Measurements from ENCODE around the gene CPNE4.

Gene CPNE4

DNA sequence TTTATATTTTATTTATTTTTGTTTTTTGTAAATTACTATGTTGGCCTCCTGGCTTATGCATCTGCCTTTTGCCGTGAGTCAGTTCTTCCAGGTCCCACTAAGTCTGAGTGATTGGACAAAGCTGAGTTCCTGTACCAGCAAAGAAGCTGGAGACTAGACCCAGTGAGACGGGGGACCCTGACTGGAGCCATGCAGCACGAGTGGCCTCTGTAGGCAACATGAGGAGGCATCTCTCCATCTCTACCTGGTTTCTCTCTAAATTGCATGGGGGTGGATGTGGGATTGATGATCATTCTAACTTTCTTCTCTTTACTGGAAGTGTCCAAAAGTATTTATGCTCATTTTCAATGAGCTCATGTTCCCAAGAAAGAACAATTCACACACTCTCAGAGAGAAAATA lies 376.7 kb downstream of the CPNE4 start:
- no peak for DNase-seq

DNA sequence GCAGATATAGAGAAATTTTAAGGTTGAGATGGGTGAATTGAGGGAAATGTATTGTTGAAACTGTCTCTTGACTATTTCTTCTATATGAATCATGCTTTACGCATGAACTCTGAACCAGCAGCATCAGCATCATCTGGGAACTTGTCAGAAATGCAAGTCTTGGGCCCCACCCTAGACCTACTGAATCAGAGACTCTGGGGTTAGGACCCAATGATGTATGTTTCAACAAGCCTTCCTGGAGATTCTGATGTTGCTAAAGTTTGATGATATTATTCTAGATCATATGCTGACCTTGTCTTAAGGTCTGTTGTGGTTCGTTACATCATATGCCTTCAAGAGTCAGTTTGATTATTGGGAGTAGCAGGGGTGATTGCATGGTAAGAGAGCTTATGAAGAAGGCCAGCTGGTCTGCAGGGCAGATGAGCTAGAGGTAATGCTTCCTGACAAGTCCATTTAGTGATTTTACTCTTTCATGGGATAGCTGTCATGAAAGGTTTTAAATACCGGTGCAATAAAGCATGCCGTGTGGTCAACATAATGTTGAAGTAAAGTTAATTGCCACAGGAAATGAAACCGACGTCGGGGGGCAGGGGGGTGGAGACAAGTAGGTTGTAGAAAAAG lies 379.6 kb downstream of the CPNE4 start:
- no peak for DNase-seq

DNA sequence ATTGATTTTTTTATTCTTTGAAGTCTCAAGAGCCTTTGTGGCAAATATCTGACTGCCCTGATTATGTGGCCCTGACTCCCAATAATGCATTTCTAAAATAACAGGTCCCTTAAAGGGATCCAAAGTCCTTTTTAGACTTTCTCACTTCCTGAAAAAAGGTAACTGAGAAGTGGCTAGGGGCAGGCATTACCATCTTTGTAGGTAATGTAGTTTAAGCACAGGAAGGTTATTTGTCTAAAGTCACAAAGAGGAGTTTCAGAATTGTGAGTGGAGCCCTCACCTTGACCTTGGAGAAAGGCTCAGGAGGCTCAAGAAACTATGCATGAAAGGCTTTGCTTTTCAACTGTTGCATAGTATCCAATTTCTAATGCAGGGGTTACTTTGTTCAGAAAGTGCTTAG lies 389.2 kb downstream of the CPNE4 start:
- DNase-seq = no peak

DNA sequence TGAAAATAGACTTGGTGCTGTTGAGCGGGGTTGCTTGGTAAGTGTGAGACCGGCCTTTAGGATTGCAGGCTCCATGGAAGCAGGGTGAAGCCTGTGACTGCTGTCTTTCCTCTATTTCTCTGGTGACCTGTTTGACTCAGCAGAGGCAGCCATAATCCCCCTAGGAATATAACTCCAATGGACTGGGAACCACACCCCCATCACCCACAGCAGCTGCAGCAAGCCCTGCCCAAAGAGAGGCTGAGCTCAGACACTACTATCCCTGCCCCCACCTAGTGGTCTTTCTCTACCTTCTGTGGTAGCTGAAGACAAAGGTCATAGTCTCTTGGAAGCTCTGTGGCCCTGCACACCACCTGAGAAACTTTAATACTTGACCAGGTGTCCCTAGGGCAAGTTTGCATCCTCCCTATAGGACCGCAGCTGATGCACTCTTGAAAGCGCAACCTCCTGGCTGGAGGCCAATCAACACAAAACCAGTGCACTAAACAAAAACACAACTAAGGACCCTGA lies 398.5 kb downstream of the CPNE4 start:
- DNase-seq = no peak

DNA sequence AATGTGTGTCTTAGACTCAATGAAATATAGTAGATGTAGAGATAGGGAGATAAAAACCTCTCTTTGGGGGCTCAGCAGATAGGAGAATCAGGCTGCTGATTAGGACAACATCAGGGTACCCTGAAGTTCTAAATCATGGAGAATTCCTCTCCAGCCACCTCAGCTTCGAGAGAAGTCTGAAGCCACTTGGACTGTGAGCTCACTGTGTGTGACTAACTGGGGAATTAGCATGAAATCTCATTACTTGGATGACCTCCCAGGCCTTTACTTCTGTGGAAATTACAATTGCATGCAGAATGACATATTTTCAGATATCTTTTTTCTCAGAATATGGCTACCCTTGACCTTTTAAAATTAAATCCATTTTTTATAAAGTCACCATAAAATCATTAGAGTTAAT lies 404.0 kb downstream of the CPNE4 start:
- no peak for DNase-seq

DNA sequence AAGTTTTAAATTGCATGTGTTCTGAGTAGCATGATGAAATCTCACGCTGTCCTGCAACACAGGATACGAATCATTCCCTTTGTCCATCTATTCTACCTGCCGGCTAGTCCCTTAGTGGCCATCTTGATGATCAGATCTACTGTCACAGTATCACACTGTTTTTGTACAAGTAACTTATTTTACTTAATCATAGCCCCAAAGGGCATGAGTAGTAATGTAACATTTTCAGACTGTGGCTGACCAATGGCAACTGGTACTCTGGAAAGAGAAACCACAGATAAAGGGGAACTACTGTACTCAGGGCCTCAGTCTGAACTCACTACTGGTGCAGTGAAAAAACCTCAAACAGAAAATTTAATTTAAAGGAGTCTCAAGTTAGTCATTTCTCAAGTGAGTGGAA lies 404.7 kb downstream of the CPNE4 start:
- DNase-seq = no peak

DNA sequence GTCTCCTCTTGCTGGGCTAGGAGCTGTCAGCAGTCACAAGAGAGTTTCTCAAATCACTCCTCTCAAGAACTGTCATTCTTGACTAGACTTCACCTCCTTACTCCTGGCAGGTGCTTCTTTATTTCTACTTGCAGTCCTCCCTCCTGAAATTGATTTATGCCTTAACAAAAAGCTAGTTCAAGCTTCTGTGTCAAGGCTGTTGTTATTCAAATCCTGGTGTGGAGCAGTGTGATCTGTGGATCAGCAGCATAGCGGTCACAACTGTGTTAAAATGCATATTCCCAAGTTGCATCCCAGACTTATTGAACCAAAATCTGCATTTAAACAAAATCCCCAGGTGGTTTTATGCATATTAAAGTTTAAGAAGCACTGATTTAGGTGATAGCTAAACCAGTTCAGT lies 411.4 kb downstream of the CPNE4 start:
- no peak for DNase-seq

DNA sequence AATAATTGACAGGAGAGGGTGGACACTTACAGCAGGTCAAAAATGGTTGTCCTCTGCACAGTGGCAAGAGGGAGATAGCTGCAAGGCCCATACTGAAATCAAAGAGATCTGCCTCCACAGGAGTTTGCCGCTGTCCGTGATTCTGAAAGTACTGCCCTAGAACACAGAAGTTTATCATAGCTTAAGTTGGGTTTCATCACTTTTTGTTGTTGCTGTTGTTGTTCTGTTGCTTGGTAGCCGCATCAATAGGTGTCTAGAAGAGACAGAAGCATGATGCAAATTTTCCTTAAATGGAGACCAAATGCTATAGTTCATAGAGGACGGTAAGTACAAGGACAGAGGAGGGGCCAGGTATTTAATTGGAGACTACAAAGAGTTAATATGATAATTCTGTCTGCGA lies 412.1 kb downstream of the CPNE4 start:
- DNase-seq = no peak

DNA sequence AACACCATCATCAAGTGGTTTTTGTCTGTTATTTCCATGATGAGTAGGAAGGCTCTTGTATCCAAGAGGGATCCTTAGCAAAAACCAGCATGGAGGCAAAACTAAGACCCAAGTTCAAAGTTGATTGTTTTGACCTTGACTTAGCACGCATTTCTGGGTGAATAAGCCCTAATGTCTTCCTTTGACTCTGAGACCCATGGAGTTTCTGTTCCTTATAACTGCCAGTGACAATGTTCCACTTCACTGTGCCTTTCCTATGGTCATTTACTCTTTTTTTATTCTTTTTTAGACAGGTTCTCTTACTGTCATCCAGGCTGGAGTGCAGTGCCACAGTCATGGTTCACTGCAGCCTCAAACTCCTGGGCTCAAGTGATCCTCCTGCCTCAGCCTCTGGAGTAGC lies 413.8 kb downstream of the CPNE4 start:
- no peak for DNase-seq

DNA sequence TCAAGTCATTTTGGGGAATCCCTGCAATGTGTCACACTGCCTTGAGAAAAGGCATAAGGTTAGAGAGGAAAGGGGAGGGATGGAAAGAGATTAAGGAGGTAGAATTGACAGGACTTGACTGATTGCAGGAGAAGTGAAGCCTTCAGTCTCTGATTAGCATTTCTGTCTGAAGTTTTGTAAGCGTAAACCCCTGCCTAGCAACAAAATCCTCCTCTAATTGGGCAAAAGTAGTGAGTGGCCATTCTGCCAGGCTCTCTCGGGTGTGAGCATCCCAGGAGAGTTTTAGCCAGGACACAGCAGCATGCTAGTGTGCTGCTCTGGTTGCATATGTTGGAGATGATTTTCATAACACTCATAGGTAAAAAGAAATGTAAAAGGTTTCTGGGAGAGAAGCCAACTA lies 415.0 kb downstream of the CPNE4 start:
- DNase-seq = no peak

DNA sequence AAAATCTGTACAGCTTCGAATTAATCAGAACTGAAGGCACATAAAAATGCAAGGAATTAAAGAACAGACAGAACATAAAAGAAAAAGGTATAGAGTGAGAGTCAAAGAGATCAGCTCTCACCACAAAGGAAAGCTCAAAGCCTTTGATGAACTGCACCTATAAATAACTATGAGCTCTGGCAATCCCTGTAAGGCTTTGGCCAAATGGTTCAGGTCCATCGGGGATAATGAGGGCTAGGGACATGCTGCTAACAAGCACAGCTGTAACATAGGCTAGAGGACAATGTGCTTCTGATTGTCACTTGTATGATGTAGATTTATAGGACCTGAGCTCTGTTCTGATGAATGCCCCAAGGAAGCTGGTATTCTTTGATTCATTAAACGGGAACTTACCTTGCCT lies 418.1 kb downstream of the CPNE4 start:
- DNase-seq = no peak

DNA sequence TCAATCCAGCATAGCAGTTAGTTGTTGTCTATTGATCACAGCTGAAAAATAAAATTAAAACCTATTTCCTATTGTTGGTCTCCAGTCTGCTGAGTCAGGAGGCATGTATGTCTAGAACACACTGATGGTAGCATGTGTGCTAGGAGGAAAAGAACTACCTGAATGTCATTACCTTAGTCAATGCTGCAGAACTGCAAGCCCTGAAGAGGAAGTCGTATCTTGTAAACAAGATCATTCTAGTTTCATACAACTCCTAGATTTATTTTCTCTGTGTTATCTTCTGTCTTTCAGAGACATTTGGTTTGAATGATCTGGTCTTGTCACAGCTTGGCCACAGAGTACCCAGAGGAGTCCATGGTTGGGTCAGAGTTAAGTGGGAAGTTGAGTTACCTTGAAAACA lies 422.1 kb downstream of the CPNE4 start:
- DNase-seq = no peak

DNA sequence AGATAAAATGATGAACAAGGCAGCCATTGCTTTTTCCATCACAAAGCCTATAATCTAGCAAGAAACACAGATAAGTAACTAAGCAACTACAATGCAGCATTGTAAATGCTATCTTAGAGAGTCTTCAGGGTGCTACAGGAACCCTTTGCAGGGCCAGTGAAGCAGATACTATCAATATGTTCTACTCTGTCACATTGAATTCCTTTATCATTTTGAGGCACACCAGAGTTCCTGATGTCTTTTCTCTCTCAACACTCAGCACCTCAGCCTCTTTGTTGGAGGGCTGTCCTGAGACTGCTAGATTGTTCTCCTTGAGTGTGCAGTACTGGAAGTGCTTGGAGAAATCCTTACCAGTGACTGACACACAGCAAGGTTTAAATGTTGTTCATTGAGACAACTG lies 424.6 kb downstream of the CPNE4 start:
- no peak for DNase-seq

DNA sequence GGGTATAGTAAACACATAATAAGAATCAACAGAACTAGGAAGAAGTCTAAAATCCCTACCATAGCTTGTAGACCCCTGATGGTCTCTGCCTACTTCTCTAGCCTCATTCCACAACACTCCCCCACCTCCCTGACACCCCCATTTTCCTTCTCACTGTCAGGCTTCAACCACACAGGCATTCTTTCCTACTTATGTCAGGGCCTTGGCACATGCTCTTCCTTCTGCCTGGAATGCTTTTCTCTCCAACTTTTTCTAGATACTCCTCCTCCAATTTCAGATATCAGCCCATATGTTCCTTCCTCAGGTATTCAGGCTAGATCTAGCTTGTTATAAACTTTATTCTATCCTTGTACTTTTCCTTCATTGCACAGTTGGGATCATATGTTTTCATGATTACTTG lies 426.1 kb downstream of the CPNE4 start:
- DNase-seq = no peak

DNA sequence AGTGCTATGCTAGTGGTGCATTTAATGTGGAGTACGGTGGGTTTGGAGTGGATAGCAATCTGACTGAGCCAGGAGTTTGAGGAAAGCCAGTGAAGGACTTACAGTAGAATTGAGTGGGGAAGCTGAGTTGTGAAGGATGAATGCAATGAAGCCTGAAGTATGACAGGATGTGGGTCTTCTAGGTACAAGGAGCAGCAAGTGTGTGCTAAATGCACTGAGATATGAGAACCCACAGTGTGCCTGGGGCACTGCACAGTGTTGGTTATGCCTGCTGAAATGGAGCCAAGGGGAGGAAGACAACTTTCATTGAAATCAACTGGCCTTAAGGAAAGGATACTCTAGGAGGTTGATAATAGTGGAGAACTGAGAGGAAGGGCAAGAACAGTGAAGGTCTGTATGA lies 426.5 kb downstream of the CPNE4 start:
- DNase-seq = no peak

DNA sequence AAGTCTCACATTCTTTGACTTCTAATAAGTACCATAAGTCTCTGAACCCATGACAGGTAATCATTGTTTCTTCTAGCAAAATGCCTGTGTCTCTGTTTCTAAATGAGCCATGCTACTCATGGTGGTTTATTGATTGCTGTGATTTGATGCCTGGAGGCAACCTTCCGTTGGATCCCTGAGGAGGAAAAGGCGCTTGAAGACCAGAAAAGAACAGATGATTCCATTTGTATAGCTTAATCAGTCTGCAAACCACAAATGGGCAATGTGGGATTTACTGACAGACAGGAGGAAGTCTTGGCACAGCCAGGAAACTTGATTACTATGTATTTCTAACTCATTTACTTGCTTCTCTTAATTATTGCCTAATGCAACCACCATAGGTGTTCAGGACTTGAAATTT lies 428.9 kb downstream of the CPNE4 start:
- DNase-seq = no peak

DNA sequence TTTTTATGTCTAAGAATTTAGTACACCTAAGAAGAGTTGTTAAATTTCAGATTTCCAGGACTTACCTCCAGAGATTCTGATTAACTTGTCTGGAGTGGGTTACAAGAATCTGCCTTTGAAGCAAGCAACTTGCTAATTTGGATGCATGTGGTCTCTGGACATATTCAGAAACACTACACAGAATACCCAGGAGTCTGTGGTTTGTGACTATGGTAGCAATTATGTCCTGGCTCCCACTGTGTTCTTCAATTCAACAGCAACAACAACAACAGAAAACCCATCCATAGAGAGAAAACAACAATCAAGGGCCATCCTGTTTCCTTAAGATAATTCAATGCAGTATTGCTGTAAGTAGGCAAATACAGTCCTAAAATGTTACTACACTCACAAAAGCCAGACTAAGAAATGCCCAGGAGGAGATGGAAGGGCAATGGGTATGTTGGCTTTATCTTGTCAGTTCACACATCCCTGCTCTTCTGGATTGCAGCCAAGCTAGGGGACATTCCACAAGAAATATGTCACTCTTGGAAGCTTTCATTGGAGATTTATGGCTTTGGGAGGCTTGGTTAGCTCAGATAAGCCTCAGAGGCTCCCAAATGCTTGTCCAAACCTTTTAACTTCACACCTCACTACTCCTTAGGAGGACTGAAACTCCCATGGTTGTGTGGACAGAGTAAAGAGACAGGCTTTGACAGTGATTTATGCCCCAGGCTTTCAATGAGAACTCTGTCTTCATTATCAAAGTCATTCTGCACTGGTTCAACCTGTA lies 432.6 kb downstream of the CPNE4 start:
- DNase-seq = no peak

DNA sequence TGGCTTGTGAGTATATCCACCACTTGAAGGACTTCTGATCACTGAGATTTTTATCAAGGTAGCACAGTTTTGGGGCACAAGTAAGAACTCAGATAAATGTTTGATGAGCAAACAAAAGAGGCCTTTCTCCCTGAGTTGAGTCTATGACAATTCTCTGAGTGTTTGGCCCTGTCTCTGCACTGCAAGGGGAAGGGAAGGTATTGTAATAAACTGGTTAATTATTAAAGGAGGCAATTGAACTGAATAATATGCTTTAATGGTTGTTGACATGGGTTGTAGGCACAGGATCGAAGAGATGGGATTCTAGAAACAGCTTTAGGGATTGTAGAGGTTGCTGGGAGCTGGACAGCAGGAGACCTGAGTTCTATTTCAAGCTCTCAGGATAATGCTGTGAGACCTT lies 437.0 kb downstream of the CPNE4 start:
- DNase-seq = no peak

DNA sequence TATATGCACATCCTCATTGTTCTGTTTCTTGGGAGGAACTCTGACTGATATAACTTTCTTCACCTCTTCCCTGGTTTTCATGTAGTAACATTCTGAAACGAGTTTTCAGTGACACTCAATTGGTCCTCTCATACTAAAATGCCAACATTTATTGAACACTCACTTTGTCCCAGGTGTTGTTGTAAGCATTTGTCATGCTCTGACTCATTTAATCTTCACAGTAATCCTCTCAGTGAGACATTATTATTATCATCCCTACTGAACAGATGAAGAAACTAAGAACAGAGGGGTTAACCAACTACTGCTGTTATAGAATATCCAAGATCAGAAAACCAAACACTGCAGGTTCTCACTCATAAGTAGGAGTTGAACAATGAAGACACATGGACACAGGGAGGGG lies 437.9 kb downstream of the CPNE4 start:
- no peak for DNase-seq

DNA sequence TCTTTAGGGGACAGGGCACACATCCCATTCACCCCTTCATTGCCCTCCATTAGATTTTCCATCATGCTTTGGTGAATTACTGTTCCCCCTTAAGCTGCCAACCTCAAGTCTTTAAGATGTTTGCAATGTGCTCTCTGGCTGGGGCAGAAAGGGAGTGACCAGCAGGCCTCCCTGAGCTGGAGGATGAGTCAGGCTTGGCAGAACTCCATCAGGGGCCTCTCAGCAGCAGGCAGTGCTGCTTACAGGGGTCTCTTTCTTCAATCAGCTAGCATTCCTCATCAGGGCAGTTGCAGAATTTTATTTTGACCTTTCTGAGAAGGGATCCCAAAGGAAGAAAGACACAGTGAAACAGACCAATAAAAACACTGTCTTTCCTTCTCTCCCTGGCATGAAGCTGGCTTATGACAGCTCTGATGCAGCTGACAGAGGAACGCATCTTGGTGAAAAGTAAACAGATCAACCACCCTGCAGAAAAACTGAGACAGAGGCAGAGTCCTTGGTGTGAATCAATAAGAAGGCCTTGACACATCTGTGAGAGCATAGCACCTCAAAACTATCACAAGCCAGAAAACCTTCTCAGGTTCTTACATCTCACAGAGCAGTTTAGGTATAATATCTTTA lies 443.3 kb downstream of the CPNE4 start:
- no peak for DNase-seq

DNA sequence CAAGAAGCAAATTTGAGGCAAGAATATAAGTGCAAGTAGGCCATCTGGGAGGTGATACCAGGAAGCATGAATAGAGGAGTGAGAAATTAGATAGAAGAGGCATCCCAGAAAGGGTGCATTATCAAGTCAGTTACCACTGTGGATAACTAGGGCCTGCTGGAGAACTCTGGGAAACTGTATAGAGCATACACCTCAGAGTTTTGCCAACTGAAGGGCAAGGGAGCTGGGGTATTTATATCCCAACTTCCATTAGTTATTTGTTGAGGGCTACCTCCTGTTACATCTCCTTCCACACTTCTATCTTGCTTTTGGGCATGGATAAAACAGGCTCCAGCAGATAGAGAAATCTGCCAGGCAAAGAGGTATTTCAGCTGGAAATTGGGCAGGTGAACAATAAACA lies 448.5 kb downstream of the CPNE4 start:
- DNase-seq = no peak

DNA sequence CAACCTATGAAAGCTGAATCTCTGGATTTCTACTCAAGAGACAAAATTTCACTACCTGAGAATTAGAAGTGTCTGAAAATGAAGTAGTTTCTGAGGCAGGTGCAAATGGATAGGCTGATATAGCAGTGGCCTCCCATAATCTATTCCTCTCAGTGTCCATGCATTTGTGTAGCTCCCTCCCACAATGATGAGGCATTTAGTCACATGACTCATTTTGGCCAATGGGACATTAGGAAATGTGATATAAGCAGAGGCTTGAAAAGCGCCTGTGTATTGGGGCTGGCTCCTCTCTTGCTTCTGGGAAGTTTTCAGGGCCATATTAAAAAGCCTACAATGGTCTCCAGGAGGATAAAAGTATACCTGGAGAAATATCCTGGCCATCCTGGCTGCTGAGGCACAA lies 452.4 kb downstream of the CPNE4 start:
- no peak for DNase-seq

DNA sequence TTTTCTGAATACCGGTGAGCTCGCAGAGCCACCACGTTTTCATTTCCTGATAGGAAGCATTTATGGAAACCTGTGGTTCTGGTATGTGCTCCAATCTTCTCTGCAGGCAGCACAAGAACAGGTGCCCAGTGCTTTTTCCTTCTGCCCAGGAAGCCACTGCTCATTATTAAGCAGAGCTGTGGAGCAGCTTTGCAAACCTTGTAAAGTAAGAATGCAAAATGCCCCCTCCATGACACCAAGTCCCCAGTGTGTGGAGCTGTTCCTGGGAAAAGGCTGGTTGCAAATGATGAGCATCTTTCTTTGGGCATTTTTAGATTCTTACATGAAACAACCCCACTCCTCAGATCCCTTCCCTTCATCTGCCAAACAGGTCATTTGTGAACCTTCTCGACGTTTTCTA lies 466.4 kb downstream of the CPNE4 start:
- DNase-seq = no peak

DNA sequence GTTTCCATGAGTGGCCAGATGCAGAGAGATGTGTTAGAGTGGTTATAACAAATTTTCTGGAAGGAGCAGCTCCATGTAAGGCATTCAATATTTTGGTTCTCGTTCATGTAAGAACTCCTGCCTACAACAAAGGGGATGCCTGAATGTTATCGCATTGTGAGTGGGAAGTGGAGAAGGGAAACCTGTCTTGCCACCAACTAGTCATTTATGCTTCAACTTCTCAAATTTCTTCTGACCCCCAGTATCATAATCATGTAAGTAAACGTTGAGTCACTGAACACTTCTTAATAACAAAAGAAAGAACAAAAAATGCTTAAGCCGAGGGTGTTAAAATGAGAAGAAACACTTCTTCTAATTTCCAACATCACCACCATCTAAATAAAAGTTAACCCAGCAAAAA lies 470.0 kb downstream of the CPNE4 start:
- no peak for DNase-seq

DNA sequence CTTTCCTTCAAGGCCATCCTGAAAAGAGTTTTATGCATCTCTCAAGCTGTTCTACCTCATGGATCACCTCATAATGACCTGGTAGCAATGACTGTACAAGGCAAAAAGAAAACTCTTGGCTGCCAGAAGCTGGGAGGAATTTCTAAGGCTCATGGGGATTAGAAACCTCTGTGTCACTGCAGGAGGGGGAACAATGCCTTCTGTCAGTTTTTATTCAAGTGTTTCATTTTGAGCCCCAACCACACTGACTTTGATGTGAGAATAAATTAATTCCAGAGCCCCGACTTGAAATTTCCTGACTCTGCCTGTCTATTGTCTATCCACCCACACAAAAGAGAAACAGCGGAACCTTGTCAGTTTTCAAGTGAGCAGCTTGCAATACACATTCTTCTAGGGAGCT lies 473.3 kb downstream of the CPNE4 start:
- no peak for DNase-seq

All from NK-92 treated with Interleukin-12 subunit alpha and Interleukin-12 subunit beta, amount 100 ng/mL, for 24 hours (cell line).